GM12874 (cell line): ENCODE results near the gene SLC26A9.

ENCODE experiments used
- CTCF ChIP-seq: IDR thresholded peaks from 2 replicates; pipeline ENCODE4 v1.5.1; 2011; ENCODE audit warnings: low read depth, mild to moderate bottlenecking, control low read depth, low read length, moderate library complexity; ENCODE audit not compliant: insufficient read depth

Gene SLC26A9

GRCh38 chr1:205963352-205964155 is 20.3 kb upstream of the SLC26A9 start:
- TF ChIP-seq CTCF = no peak

GRCh38 chr1:205962821-205963221 is 19.6 kb upstream of the SLC26A9 start:
- no peak for TF ChIP-seq CTCF

GRCh38 chr1:205961991-205962820 is 18.9 kb upstream of the SLC26A9 start:
- TF ChIP-seq CTCF = no peak

GRCh38 chr1:205961405-205961804 is 18.1 kb upstream of the SLC26A9 start:
- no peak for TF ChIP-seq CTCF

GRCh38 chr1:205959789-205960188 is 16.5 kb upstream of the SLC26A9 start:
- TF ChIP-seq CTCF = no peak

- no peak for TF ChIP-seq CTCF
These were observed 12.2 kb upstream of the SLC26A9 start for GRCh38 chr1:205955499-205955898.

- no peak for TF ChIP-seq CTCF
These were observed 11.7 kb upstream of the SLC26A9 start for GRCh38 chr1:205954819-205955404.
